NCI-H510A (cell line): ENCODE results near the gene OR10T2.
"Not testable (repeated sequence)": the region's sequence is repeated elsewhere in the genome, so short reads cannot be mapped to it uniquely, and the experiment has no call there.

Experiments used
- DNase-seq: peaks from one replicate; lab custom pipeline; 2025; lab: John Stamatoyannopoulos, UW

The OR10T2 gene

DNA sequence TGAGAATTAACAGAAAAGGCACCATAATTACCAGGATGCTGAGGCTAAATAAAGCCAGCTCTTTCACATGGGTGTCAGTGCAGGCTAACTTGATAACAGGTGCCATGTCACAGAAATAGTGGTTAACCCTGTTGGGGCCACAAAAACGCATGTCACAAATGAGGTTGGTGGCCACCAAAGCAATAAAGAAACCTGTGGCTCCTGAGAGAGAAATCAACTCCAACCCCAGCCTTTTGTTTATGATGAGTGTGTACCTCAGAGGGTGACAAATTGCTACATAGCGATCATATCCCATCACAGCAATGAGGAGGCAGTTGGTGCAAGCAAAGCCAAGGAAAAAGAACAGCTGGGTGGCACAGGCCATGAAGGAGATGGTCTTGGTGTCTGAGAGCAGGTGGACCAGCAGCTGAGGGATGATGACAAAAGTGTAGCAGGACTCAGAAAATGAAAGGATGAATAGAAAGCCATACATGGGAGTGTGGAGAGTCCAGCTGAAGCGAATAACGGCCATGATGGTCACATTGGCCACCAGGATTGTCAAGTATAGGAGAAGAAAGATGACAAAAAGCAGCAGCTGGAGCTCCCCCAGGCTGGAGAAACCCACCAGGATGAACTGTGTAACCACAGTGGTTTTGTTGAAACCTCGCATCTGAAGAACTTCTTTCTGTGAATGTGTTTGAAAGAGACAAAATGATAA is at the start of gene OR10T2:
Gene OR10T2 (minus strand): TSS at position 649 of the 697 bp plus-strand sequence. CDS start 0 bp downstream, at position 649.
- DNase-seq: no peak

DNA sequence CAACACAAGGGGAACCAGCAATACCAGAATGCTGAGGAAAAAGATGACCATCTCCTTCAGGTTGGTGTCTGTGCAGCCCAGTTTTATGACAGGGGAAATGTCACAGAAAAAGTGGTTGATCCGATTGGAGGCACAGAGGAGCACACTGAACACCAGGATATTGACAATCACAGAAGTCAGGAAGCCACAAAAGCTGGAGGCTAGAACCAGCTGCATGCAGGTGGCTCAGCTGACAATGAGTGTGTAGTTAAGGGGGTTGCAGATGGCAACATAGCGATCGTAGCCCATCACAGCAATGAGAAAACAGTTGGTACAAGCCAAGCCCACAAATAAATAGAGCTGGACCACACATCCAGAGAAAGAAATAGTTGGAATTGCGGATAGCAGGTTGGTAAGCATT is 46.1 kb upstream of the OR10T2 start:
- DNase-seq: no peak

GRCh38 chr1:158434741-158435140 is 35.5 kb upstream of the OR10T2 start:
- DNase-seq: no peak

- DNase-seq: not testable (repeated sequence)
Measured at GRCh38 chr1:158430163-158430562, 30.9 kb upstream of the OR10T2 start.

- no peak for DNase-seq
Measured at GRCh38 chr1:158426137-158426536, 26.9 kb upstream of the OR10T2 start, which contains the start of gene OR10K2. OR10K2 (minus strand) TSS chr1:158426237; CDS start chr1:158420866, 5,371 bp downstream.

DNA sequence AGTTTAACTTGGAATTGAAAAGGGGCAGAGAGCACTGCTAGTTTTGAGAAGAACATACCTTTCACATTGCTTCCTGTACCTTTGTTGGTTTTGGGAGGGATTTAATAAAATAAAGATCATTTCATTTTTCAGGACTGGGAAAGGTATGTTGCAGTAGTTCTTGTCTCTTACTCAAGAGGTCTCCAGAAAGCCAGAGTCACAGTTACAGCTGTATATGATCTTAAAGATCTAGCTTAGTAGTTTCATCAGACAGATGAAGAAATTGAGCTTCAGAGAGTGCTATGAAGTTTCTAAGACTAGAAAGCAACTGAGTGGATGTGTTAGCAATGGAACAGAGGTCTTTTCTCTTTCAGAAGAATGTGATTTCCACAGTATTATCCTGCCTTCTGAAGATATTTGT is 25.8 kb upstream of the OR10T2 start:
- no peak for DNase-seq

DNA sequence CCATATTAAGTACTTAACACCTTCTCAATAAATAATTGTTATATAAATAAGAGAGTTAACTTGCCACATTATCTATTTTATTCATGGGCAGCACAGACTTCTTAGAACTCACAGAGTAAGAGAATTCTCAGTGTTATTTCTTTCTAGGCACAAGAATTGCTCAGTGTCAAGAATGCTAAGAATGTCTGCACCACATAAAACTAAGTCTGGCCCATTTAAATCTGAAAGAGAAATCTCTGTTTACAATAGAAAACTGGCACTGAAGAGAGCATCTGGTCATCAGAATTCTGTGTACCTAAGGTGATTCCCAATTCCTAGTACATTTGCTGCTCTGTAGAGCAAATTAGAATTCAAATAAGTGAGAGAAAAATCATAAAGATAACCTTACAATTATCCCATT is 22.9 kb upstream of the OR10T2 start:
- no peak for DNase-seq

DNA sequence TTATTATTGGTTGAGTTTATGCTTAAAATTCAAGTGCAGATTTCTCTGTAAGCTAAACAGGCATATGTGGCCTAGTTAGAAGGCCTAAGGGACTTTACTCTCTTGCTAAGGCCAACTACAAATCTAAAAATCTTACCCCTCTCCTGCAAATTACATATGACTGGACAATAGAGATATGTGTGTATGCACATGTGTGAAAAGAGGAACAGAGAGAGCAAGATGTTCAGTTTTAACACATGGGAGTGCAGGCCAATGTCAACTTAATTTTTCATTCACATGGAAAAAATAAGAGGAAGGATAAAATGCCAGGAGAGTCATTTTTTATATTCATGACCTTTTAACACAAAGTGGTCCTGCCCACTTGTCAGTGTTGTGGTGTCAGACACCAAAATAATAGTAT is 18.3 kb upstream of the OR10T2 start:
- DNase-seq: no peak

DNA sequence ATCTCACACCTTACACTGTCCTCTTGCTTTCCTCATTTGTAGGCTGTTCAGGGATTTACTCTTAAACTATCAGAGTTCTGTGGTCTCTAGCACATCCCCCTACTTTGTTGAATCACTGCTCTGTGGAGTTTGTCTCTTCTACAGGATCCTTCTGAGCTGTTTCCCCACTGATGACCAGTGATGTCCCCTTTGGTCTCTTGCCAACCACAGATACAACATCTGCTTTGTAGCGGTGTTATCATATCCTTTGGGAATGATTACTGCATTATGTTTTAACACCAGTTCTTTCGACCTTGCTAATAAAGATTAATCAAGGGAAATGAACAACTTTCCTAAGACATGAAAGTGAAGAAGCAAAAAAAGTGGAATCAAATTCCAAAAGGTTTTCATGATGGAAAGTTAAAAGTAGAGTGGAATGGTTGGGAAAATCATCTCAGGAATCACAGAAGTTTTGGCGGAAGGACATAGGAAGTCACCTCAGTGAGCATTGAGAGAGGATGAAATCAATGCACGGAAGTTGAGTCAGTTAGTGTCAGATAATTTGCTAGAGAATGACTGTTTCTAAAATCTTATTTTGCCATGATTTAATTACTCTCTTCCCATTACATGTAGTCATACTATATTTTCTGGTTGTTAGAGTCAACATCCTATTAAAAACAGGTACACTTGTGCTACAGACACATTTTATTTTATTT is 15.5 kb upstream of the OR10T2 start:
- DNase-seq: no peak

DNA sequence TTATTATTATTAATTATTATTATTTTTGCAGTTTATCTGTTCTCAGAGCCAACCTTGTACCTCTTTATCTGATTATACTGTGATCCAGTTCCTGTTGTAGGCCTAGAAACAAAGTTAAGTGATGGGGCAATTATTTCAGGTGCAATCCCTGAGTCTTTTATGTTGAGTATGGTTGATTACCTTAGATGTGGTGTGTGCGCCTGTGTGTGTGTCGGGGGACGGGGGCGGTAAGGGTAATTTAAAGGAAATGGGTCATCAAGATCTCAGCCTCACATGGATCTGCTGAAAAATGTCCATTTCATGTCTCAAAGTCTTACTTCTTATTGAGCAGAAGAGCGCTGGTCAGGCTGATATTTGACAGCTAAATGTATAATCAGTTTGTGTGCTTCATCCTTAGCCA is 7.8 kb upstream of the OR10T2 start:
- DNase-seq: no peak

- peak; percentile 11 for DNase-seq
Measured at GRCh38 chr1:158400871-158401270, 1.6 kb upstream of the OR10T2 start.

DNA sequence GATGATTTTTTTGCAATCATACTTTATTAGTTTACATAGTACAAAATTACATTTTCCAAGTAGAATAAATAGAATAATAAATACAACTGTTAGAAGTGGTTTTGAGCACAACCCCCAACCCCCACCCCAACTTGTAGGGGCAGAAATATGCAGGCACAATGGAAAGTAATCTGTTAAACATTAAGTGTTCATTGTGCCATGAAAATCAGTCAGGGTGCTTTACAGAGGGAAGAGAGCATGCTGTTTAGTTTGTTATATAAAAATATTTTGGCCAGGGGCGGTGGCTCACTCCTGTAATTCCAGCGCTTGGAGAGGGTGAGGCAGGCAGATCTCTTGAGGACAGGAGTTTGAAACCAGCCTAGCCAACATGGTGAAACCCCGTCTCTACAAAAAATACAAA is 2.6 kb downstream of the OR10T2 start:
- DNase-seq: no peak

DNA sequence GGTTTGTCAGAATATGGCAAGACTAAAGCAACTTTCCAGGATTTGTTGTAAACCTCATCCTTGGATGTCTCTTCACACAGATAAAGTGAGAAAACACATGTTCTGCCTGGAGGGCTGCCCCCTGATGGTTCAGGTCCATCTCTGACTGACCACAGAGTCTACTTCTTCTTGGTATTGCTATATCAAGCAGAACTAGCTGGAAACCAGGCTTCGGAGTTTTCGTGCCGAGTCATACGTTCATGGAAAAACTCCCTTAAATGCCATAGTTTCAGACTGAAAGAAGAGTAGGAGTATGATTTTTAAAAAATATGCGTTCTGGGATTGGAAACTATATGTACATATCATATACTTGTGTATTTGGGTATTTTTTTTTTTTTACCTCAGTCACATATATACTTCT is 5.8 kb downstream of the OR10T2 start:
- DNase-seq: no peak

- DNase-seq: no peak
Measured at GRCh38 chr1:158391099-158391498, 8.2 kb downstream of the OR10T2 start.

DNA sequence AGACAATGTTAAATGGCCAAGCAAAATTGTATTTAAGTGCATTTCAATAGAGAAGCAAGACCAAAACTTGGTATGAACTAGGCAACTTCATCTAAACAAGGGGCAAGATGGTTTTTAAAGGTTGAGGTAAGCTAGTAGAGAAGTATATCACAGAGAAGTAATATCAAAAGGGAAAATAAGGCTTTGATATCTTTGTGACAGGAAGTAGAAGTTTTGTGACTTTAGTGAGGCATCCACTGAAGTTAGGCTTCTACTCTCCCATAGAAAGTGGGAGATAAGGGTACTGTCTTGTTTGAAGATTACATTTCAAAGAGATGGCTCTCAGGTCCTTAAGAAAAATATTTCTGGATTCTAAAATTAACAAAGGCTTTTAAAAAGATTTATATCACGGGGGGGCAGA is 8.9 kb downstream of the OR10T2 start:
- DNase-seq: no peak

- DNase-seq: no peak
Measured at GRCh38 chr1:158374860-158375259, 24.4 kb downstream of the OR10T2 start.

DNA sequence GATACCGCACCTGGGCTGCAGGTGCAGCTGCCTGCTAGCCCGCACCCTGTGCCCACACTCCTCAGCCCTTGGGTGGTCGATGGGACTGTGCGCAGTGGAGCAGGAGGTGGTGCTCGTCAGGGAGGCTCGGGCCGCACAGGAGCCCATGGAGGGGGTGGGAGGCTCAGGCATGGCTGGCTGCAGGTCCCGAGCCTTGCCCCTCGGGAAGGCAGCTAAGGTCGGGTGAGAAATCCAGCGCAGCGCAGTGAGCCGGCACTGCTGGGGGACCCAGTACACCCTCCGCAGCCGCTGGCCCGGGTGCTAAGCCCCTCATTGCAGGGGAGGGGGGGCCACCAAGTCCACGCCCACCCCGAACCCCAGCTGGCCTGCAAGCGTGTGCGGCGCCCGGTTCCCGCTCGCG is 25.2 kb downstream of the OR10T2 start:
- not testable (repeated sequence) for DNase-seq

- DNase-seq: no peak
Measured at GRCh38 chr1:158371188-158371953, 27.9 kb downstream of the OR10T2 start.

- no peak for DNase-seq
Measured at GRCh38 chr1:158366783-158367182, 32.5 kb downstream of the OR10T2 start.

DNA sequence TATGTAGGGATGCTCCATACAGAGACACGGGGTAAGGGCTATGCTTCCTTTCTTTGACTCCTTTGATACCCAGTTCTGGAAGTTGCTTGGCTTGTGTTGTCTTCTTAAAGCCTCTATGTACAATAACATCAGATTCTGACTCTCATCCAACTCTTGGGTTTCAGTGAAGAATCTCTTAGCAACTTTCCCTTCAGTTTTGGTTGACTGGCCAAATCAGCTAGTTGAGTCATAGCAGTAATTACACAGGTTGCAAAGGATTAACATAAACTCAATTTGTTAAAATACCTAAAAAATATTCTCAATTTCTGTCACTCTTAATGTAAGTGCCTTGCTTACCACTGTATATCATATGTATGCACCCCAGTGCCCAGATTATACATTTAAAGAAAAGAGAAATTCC is 36.3 kb downstream of the OR10T2 start:
- DNase-seq: no peak

- peak; percentile 6 for DNase-seq
Measured at GRCh38 chr1:158362482-158362881, 36.8 kb downstream of the OR10T2 start.

GRCh38 chr1:158357441-158357840 is 41.8 kb downstream of the OR10T2 start:
- no peak for DNase-seq

DNA sequence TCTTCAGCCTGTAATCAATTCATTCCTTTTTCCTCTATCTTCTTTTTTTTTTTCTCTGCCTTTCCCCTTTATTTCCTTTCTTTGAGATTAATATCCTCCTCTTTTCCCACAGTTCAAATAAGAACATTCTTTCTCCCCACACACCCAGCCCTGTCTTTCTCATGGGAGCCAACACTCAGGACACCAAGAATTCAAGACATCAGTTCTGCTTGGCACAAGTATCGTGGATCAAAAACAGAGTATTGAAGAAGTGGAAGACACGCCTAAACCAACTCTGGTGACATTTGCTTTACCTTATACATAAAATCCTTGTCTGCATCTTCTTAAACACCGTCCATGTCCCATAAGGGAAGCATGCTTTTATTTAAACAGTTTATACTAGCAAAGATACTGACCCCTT is 42.6 kb downstream of the OR10T2 start:
- DNase-seq: no peak
